ENCODE results near the gene SMC5.

- TF ChIP-seq EP300 (IDR thresholded peaks at IDR 0.05; ENCODE audit: borderline replicate concordance), result no peak
- TF ChIP-seq RAD21 (IDR thresholded peaks at IDR 0.05; ENCODE audit: low read depth), result no peak
- TF ChIP-seq TAF1 (IDR thresholded peaks at IDR 0.05; ENCODE audit: low read depth), result no peak
- TF ChIP-seq ZBTB7A (IDR thresholded peaks at IDR 0.05; ENCODE audit: low read depth), result no peak
- no peak for TF ChIP-seq CEBPB (IDR thresholded peaks at IDR 0.05)
- no peak for TF ChIP-seq TCF12 (IDR thresholded peaks at IDR 0.05; ENCODE audit: low read depth)
- no peak for TF ChIP-seq EGR1 (IDR thresholded peaks at IDR 0.05)
- TF ChIP-seq YY1 (IDR thresholded peaks at IDR 0.05; ENCODE audit: low read depth), result no peak
- no peak for TF ChIP-seq REST (IDR thresholded peaks at IDR 0.05; ENCODE audit: low read depth)
- TF ChIP-seq FOXM1 (IDR thresholded peaks at IDR 0.05; ENCODE audit: borderline replicate concordance, low read depth), result no peak
- no peak for TF ChIP-seq TEAD4 (IDR thresholded peaks at IDR 0.05)
- no peak for TF ChIP-seq USF1 (IDR thresholded peaks at IDR 0.05)
- TF ChIP-seq NFIC (IDR thresholded peaks at IDR 0.05), result no peak
- TF ChIP-seq MAX (IDR thresholded peaks at IDR 0.05), result no peak
Measured at GRCh38 chr9:70318002-70318401, 59.2 kb downstream of the SMC5 start.

Measured in Ishikawa (cell line).